GM06990 (cell line): ENCODE data around the gene ADCY3.

ENCODE experiments used
- DNase-seq: peaks from one replicate; pipeline ENCODE4 v3.0.0-alpha.2; 2011; ENCODE audit not compliant: insufficient read length; ENCODE audit errors: extremely low read depth
- H3K27me3 ChIP-seq: replicated peaks from 2 replicates; pipeline ENCODE4 v1.6.0; 2011; ENCODE audit warnings: low read length; ENCODE audit not compliant: control insufficient read depth, insufficient read depth
- H3K36me3 ChIP-seq: 2 replicates; pipeline ENCODE4 v1.5.1; 2011; ENCODE audit warnings: low read length; ENCODE audit not compliant: control insufficient read depth, insufficient read depth
- H3K4me3 ChIP-seq: replicated peaks from 2 replicates; pipeline ENCODE4 v1.5.1; 2011; ENCODE audit warnings: low read depth, mild to moderate bottlenecking, control low read depth, low read length
- TF ChIP-seq, protein P1 (sequence below): IDR thresholded peaks from 2 replicates; pipeline ENCODE4 v1.5.1; 2011; ENCODE audit warnings: low read length, control low read depth, mild to moderate bottlenecking, inconsistent platforms; ENCODE audit not compliant: insufficient read depth, poor library complexity, severe bottlenecking

ADCY3 gene

DNA sequence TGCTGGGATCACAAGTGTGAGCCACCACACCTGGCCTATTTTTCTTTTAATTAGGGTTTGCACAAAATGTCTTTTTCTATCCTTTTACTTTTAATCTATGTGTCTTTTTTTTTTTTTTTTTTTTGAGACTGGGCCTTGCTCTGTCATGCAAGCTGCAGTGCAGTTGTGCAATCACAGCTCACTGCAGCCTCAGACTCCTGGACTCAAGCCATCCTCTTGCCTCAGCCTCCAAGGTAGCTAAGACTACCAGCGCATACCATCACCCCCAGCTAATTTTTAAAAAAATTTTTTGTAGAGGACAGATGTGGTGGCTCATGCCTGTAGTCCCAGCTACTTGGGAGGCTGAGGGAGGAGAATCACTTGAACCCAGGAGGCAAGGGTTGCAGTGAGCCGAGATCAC is 27.1 kb downstream of the ADCY3 start:
- TF ChIP-seq, protein P1, sequence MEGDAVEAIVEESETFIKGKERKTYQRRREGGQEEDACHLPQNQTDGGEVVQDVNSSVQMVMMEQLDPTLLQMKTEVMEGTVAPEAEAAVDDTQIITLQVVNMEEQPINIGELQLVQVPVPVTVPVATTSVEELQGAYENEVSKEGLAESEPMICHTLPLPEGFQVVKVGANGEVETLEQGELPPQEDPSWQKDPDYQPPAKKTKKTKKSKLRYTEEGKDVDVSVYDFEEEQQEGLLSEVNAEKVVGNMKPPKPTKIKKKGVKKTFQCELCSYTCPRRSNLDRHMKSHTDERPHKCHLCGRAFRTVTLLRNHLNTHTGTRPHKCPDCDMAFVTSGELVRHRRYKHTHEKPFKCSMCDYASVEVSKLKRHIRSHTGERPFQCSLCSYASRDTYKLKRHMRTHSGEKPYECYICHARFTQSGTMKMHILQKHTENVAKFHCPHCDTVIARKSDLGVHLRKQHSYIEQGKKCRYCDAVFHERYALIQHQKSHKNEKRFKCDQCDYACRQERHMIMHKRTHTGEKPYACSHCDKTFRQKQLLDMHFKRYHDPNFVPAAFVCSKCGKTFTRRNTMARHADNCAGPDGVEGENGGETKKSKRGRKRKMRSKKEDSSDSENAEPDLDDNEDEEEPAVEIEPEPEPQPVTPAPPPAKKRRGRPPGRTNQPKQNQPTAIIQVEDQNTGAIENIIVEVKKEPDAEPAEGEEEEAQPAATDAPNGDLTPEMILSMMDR = no peak
- H3K27me3 ChIP-seq = no peaks in the 10 kb centered on the region
- no peak overlapping the region for H3K4me3 ChIP-seq
- H3K36me3 ChIP-seq = peaks cover 1% of the 10 kb centered on the region; the same call in 1 of the 2 replicates
- DNase-seq = no peak

DNA sequence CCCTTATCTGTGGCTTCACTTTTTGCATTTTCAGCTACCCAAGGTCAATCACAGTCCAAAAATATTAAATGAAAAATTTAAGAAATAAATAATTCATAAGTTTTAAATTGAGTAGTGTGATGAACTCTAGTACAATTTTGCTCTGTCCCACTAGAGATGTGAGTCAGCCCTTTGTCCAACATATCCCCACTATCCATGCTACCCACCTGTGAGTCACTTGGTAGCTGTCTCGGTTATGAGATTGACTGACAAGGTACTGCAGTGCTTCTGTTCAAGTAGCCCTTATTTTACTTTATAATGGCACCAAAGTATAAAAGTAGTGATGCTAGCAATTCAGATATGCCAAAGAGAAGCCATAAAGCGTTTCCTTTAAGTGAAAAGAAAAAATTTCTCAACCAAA is 28.8 kb downstream of the ADCY3 start:
- Histone ChIP-seq H3K4me3 (no peak overlapping the region), H3K27me3 (no peaks in the 10 kb centered on the region), H3K36me3 (0 out of 2 replicates have a peak, but pooled peaks cover 1% of the 10 kb centered on the region)
- DNase-seq = no peak
- TF ChIP-seq, protein P1 = no peak

DNA sequence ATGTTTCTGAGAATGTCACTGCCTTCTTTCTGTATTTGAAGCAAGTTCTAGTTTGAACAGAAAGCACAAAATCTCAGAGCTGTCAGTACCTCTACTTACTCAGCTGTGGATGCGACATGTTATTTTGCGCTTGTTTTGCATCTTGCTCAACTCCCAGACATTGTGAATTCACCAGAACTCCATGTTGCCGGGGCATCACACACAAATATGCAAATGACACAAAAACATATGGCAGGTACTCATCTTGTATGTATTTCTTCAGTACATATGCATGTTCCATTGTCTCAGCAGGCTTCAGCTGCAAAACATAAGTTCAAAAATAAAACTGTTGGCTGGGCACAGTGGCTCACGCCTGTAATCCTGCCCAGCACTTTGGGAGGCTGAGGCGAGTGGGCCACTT is 30.8 kb downstream of the ADCY3 start:
- TF ChIP-seq, protein P1 = no peak

DNA sequence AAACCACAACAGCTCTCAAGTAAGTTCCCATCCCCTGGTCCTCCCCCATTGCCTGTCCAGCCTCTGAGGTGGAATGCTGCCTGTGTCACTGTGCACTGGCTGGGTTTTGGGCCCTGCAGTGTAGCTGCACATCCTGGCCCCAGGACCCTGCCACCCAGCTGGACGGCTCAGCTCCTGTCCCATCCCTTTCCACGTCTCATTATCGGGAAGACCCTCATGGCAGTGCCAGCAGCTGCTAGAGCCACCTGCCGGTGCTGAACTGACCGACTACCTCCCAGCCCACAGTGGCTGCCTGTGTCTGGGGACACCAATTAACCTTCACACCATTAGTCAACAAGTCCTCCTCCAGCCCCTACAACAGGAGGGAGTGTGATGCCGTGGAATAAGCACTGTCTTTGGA is 31.9 kb downstream of the ADCY3 start:
- TF ChIP-seq, protein P1 = no peak
- Histone ChIP-seq H3K4me3 (no peak overlapping the region), H3K36me3 (0 out of 2 replicates have a peak, but pooled peaks cover 1% of the 10 kb centered on the region), H3K27me3 (no peaks in the 10 kb centered on the region)
- DNase-seq = no peak

More for the DNA sequence above, 30.8 kb downstream of the ADCY3 start:
- Histone ChIP-seq H3K4me3 (no peak overlapping the region), H3K27me3 (no peaks in the 10 kb centered on the region), H3K36me3 (0 out of 2 replicates have a peak, but pooled peaks cover 1% of the 10 kb centered on the region)
- no peak for DNase-seq

DNA sequence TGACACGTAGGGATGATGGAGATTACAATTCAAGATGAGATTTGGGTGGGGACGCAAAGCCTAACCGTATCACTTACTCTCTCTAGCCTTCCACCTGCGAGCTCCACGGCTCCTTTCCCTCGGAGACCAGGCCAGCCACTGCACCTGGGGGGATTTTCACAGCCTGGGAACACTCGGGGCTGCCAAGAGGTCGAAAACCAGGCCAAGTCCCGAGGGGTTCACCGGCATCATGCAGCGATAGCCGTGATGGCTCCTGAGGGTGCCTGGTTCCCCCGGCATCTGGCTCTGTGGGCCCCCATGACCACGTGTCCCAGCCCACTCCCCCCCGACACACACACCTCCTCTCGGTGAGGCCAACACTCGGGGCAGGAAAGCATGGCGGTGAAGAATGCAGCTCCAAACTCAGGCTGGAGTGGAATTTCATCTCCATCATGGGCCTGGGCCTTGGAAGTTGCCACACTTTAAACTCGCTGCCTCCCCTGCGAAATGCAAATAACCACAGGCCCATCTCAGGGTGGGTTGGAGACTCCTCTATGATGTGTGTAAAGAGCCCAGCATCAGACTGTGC is 32.6 kb downstream of the ADCY3 start:
- TF ChIP-seq, protein P1 = no peak
- H3K36me3 ChIP-seq = 0 out of 2 replicates have a peak, but pooled peaks cover 1% of the 10 kb centered on the region
- H3K4me3 ChIP-seq = no peak overlapping the region
- DNase-seq = no peak
- H3K27me3 ChIP-seq = no peaks in the 10 kb centered on the region
